Tibial artery (tissue), 4 donors: Measurements from ENCODE around the gene FAR2.

Experiments used
- DNase-seq, 2 donors: peaks; one replicate each; pipeline ENCODE4 v3.0.0-alpha.2; 2019
- H3K27ac ChIP-seq, 2 donors: fragments of 200-600 bp; sonication (generic) in 1 of 2; 1 replicate in 1 of 2; 2 replicates in 1 of 2; pipeline ENCODE4 v1.5.1; 2018 to 2019; ENCODE audit warnings: mild to moderate bottlenecking in 1 of 2
- H3K27me3 ChIP-seq, 2 donors: fragments of 200-600 bp; sonication (generic) in 1 of 2; one replicate each; pipeline versions ENCODE4 v1.5.1 to v1.6.0; 2016 to 2019
- H3K36me3 ChIP-seq, 3 donors: fragments of 200-600 bp; sonication (generic) in 2 of 3; one replicate each; pipeline ENCODE4 v1.5.1; 2016 to 2019; ENCODE audit warnings: mild to moderate bottlenecking in 2 of 3
- H3K4me1 ChIP-seq, 4 donors: fragments of 200-600 bp; sonication (generic) in 2 of 4; 1 replicate in 3 of 4; 2 replicates in 1 of 4; pipeline ENCODE4 v1.5.1; 2016 to 2019
- H3K4me3 ChIP-seq, 2 donors: fragments of 200-600 bp; sonication (generic) in 1 of 2; 1 replicate in 1 of 2; 2 replicates in 1 of 2; pipeline ENCODE4 v1.5.1; 2018 to 2019; ENCODE audit warnings: mild to moderate bottlenecking in 2 of 2
- H3K9me3 ChIP-seq, 3 donors: fragments of 200-600 bp; sonication (generic) in 1 of 3; one replicate each; pipeline ENCODE4 v1.5.1; 2016 to 2019
- intact Hi-C: fragments of 100-400 bp; cut with DNase I; formaldehyde crosslinking; loops from one replicate; pipeline ENCODE4 v1.15.0; 2023; ENCODE audit warnings: low total_unique reads
- TF ChIP-seq, protein P1 (sequence below), 2 experiments: fragments of 200-600 bp in 1 of 2; fragments of 450-650 bp in 1 of 2; IDR thresholded peaks; one replicate each; pipeline ENCODE4 v1.5.1; 2017 to 2019; ENCODE audit warnings: antibody characterized with exemption in 2 of 2, mild to moderate bottlenecking in 1 of 2, moderate library complexity in 1 of 2

The FAR2 gene

DNA sequence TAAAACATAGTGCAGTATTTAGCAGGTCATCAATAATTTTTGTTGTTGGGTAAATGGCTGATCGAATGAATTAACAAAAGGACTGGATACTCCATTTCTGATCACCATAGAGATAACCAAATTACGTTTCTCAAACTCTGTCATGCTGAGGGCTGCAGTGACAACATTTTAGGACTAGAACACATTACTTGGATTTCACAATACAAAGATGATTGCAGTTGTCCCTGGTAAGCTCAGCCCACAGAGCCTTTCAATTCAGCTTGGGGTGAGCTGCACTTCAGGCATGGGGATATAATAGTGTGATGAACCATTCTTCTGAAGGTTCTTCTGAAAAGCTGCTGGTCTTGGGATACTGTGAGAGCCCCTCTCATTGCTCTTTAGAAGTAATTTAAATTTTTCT lies 74.3 kb downstream of the FAR2 start:
- Histone ChIP-seq H3K27ac (no peak overlapping the region), H3K4me1 (no peaks in the 10 kb centered on the region), H3K27me3 (no peaks in the 10 kb centered on the region), H3K36me3 (no peaks in the 10 kb centered on the region), H3K9me3 (no peaks in the 10 kb centered on the region), H3K4me3 (no peak overlapping the region)
- TF ChIP-seq, protein P1, sequence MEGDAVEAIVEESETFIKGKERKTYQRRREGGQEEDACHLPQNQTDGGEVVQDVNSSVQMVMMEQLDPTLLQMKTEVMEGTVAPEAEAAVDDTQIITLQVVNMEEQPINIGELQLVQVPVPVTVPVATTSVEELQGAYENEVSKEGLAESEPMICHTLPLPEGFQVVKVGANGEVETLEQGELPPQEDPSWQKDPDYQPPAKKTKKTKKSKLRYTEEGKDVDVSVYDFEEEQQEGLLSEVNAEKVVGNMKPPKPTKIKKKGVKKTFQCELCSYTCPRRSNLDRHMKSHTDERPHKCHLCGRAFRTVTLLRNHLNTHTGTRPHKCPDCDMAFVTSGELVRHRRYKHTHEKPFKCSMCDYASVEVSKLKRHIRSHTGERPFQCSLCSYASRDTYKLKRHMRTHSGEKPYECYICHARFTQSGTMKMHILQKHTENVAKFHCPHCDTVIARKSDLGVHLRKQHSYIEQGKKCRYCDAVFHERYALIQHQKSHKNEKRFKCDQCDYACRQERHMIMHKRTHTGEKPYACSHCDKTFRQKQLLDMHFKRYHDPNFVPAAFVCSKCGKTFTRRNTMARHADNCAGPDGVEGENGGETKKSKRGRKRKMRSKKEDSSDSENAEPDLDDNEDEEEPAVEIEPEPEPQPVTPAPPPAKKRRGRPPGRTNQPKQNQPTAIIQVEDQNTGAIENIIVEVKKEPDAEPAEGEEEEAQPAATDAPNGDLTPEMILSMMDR (IDR thresholded peaks at IDR 0.05) = no peak
- intact Hi-C loops = no loop called here
- no peak for DNase-seq

DNA sequence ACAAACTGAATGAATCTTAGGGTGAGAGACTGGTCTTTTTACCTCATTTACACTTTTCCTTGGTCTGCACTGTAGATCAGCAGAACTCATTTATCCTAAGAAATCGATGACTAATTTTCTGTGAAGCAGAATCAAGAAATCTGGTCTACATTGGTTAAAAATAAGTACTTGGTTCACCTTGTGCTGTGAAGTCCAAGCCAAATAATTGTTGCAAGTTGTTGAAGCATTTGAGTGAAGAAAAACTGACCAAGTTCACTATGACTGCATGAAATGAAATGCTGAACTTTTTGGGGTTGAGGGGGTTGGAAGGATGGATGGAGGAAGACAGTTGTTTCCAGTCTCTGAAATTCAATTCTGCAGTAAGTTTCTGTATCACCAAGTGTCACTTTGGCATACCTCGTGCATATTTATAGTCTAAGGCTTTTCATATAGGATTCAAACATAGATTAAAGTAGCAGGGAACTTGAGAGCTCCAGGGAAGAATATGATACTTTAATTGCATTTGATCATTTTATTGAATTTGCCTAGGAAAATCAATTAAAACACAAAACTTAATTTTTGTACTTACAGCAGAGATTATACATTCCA lies 75.0 kb downstream of the FAR2 start:
- Histone ChIP-seq H3K27ac (no peak overlapping the region), H3K36me3 (no peaks in the 10 kb centered on the region), H3K9me3 (no peaks in the 10 kb centered on the region), H3K27me3 (no peaks in the 10 kb centered on the region), H3K4me1 (no peaks in the 10 kb centered on the region), H3K4me3 (no peak overlapping the region)
- intact Hi-C loops = no loop called here
- no peak for DNase-seq
- TF ChIP-seq, protein P1 (IDR thresholded peaks at IDR 0.05) = no peak

DNA sequence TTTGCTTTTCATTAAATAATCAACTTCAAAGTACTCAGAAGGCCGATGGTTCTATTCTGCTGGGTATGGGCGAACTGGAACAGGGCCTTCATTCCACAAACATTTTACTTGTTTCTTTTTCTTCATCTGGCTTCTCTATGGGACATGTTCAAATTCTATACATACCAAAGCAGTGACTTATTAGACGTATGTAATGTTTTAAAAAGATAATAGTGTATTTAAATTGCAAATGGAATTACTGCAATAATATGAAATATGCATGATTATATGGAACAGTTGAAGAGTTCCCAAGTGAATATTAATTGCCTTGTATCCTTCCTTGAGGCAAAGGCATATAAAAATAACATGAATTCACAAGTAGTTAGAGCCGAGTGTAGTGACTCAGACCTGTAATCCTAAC lies 75.5 kb downstream of the FAR2 start:
- TF ChIP-seq, protein P1 (IDR thresholded peaks at IDR 0.05) = no peak
- Histone ChIP-seq H3K36me3 (no peaks in the 10 kb centered on the region), H3K27me3 (no peaks in the 10 kb centered on the region), H3K4me3 (no peak overlapping the region), H3K4me1 (no peaks in the 10 kb centered on the region), H3K27ac (no peak overlapping the region), H3K9me3 (no peaks in the 10 kb centered on the region)
- intact Hi-C loops = no loop called here
- DNase-seq = no peak

DNA sequence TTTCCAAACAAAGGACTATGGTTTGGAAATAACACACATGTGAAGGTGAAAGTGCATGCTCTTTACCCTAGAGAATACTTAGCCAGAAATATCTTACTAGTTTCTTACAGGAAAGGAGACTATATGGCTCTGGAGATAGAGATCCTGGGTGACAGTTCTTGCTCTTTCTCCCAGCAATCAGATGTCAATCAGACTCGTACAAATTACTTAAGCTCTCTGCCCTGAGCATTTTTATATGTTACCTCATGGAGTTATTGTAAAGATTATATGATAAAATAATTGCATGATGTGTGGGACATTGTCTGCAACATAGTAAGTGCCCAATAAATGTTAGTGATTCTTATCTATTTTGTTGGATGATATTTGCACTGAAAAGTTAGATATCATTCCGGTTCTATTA lies 76.8 kb downstream of the FAR2 start:
- no peaks in the 10 kb centered on the region for H3K9me3 ChIP-seq
- H3K27me3 ChIP-seq = no peaks in the 10 kb centered on the region
- no peak overlapping the region for H3K4me3 ChIP-seq
- H3K27ac ChIP-seq = no peak overlapping the region
- intact Hi-C loops = no loop called here
- H3K4me1 ChIP-seq = no peaks in the 10 kb centered on the region
- no peaks in the 10 kb centered on the region for H3K36me3 ChIP-seq
- TF ChIP-seq, protein P1 (IDR thresholded peaks at IDR 0.05) = no peak
- no peak for DNase-seq

DNA sequence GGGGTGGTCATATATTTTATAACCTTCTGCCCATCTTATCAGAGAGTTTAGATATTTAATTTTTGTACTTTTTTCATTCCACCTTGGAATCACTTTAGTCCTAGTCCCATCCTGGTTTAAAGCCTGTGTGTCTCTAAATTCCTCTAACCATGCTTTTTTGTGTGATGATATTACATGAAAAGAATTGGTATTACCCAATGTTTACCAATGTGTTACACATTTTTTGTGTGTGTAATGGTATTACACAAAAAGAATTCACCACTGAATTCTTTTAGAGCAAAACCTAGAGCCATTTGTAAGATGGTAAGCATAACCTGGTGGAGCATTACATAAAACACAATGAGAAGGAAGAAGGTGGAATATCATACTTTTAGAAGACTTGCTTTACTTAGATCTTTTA lies 77.5 kb downstream of the FAR2 start:
- H3K27ac ChIP-seq = no peak overlapping the region
- H3K9me3 ChIP-seq = no peaks in the 10 kb centered on the region
- H3K4me1 ChIP-seq = no peaks in the 10 kb centered on the region
- no peak overlapping the region for H3K4me3 ChIP-seq
- H3K27me3 ChIP-seq = no peaks in the 10 kb centered on the region
- no peaks in the 10 kb centered on the region for H3K36me3 ChIP-seq
- DNase-seq = no peak
- TF ChIP-seq, protein P1 (IDR thresholded peaks at IDR 0.05) = no peak
- intact Hi-C loops = no loop called here
